HG03439 (cell line): Measurements from ENCODE around the gene ENGASE.

ENCODE experiments used
- ATAC-seq: cut with Tn5 transposase; IDR thresholded peaks from one replicate; pipeline ENCODE4 v1.9.1; 2021; ENCODE audit warnings: mild to moderate bottlenecking, moderate library complexity; ENCODE audit not compliant: unreplicated experiment

ENGASE gene

DNA sequence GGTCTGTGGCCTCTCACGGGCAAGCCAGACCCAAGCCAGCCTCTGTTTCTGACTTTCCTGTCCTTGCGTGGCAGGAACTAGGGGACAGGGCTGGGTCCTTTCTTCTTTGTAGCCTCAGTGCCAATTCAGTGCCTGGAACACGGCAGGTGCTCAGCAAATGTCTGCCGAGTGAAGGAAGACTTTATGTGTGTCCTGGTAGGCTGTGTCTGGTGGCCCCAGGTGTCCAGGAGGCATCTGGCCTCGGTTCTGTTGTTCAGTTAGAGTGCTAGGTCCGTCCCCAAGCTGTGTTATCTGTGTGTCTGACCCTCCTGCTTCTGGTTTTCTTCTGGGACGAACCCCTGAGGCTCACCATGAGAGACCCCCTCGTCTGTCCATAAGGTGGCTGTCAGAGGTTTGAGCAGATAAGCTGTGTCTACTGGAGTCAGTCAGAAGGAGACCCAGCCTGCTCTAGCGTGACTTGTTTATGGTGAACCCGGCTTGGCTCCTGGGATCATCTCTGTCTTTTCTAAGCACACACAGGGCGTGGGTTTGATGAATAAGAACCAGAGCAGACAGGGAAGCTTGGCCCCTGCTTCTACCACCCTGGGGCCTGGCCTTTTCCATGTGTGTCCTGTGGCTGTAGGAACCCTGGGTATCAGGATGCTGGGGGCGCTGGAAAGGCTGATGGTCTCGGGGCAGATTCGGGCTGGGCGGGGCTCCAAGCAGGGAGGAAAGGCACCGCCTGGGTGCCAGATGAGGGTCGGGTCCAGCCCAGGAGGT is 39.3 kb downstream of the ENGASE start:
- ATAC-seq, result no peak

DNA sequence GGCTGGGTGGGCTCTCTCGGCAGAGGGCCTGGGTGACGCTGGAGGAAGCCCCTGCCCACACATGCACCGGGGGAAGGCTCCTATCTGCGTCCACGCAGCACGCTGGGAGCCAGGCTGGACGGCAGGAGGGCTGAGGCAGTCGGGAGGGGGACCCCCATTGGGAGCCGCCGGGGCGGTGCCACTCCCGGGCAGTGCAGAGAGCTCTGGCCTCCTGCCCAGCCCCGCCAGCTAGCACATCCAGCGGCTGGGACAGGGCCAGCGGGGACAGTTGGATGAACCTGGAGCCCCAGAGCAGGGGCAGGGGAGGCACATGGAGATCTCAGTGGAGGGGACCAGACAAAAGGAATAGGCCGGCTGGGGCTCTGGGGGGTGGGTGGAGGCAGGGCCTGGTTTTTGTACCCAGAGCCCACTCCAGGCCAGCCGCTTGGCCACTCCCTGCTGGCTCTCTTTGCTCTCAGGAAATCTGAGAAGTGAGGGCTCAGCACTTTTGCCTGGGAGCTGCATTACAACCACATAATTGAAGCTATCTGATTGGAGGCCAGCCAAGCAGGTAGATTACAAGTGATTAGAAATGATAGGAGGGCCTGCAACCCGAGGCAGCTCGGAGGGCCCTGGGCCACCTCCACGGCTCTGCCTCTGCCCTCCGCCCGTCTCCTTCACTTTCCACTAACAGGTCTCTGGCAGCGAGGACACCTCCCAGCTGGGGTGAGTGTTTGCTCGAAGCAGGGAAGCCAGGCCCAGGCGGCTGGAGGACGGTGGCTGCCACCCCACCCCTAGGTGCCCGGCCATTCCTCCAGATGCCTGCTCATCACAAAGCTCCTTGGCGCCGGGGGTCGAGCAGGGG is 40.1 kb downstream of the ENGASE start:
- ATAC-seq, result no peak

DNA sequence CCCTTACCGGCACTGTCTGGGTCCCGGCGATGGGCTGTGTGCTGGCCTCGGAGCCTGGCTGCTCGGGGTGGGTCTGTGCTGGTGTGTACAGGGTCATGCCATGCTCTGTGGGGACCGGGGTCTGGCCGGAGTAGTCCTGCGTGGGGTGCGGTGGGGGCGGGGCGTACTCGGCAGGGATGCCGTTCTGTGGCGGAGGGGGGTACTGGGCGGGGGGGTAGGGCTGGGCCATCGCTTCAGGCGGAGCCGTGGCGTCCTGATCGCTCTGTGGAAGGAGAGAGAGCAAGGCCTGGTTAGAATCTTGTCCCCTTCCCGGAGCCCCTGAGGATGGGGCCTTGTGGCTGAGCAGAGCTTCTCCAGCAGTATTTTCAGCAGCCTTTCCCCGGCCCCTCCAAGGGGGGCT is 40.9 kb downstream of the ENGASE start:
- ATAC-seq, result no peak

DNA sequence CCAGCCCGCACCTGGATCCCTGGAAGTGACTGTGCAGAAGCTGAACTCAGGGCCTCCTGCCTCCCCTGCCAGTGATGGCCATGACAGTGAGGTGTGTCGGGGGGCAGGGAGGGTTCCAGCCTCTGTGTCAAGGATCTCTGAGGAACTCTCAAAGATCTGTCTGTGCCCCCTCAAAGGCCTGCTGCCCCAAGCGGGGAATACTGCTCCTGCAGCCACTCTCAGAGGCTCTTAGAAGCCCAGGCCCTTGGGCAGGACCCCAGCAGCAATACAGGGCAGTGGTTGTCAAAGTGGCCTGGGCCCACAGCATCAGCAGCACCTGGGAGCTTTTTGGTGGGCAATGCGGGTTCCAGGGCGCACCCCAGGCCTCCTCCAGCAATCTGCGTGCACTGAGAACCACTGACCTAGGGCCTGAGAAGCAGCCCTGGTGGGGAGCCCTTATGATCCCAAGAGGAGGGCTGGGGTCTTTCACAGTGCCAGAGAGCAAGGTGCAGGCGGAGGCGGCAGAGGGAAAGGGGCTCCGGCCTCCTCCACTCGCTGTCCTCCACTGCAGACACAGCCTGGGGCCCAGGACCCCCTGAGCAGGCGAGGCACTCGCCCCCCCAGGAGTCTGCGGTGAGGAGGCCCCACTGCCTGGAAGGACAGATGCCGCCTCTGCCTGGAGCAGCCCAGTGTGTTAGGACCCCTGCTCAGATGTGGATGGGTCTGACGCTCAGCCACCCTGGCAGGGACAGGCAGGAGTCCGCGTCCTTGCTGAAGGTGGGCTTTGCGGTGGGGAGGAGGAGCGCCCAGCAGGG is 42.1 kb downstream of the ENGASE start:
- ATAC-seq, result no peak

DNA sequence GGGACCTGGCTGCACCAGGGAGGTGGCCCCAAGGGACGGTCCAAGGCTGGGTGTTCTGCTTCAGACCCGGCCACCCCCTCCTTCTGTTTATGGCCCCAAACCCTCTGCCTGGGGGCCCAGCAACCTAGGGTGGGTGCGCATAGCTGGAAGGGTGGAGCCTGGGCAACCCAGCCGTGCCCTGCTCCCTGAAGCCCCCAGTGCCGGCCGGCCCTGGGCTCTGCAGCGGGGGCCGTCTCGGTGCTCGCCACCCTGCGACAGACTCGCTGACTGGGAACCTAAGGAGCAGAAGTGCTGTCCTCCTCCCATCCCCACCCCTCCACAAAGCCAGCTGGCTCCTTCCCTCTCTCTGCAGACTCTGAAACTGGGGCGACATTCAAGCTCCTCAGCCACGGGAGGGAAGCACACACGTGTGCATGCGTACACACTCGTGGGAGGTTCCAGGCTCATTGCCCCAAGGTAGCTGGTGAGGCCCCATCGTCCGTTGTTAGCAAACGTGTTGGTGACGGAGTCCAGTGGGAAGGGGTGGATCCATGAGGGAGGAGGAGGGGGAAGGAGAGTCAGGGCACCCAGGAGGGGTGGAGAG is 43.4 kb downstream of the ENGASE start:
- no peak for ATAC-seq

DNA sequence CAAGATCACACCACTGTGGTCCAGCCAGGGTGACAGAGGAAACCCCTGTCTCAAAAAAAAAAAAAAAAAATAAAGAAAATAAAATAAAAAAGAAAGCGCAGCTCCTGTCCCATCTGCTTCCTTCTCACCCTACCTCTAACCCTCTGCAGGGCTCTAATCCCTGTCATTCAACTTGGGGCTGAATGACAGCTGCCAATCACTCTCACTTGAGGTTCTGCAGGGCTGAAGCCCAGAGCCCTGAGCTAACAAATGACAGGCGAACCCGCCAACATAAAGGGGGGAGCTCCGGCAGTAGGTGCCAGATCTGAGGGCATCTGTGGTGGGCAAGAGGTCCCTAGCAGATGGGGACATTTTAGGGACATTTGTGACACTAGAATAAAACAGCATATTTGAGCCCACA is 44.3 kb downstream of the ENGASE start:
- no peak for ATAC-seq

DNA sequence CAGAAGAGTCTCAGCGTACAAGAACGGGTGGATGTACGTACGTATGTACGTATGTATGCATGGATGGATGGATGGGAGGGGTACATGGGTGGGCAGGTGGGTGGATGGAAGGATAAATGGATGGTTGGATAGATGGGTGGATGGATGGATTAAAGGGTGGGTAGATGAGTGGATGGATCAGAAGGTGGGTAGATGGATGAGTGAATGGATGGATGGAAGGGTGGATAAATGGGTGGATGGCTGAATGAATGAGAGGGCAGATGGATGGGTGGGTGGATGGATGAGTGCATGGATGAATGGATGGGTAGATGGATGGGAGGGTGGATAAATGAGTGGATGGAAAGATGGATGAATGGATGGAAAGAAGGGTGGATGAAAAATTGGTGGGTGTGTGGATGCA is 45.6 kb downstream of the ENGASE start:
- ATAC-seq, result no peak

DNA sequence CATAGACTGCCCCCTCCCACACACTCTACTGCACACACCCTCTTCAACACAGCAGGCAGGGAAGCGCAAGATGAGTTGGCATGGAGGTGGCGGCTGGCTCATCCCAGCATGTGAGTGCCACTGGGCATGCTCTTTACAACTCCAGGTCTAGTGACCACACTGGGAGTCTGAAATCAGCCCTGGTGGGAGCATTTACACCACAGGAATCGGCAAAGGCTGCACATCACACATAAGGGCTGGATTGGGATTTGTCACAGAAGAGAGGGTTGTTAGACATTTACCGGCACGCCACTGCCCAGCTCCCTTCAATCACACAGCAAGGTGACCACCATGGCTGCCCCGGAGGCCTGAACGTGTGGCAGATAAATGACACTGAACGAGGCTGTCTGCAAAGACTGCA is 49.4 kb downstream of the ENGASE start:
- no peak for ATAC-seq

DNA sequence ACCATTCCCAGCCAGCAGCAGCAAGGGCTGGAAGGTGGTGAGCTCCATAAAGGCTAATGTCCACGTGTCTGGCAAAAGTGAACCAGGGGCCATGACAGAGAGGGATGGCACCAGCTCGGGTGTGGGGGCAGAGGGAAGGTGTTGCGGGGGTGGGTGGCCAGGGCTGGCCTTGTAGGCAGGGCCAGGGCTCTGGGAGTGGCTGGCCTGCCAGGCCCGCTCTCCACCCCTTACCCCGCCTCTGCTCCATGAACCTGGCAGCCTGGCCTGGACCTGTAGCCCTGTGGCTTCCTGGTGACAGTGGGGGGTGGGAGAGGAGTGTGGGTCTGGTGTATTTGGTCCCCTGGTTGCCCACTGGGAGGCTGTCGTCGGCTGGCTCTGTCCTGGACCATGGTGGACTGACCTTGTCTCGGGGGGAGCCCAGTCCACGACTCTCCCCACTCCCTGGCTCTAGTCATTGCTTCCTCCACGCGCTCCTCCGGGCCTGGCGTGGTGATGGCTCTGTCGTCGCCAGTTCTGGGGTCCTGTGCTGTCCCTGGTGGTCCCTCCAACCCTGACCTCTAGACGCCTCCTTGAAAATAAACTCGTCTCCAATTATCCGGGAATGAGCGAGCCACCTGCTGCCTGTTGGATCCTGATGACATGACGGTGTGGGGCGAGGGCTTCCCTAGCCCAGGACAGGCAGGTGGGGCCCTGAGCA is 50.0 kb downstream of the ENGASE start:
- ATAC-seq, result no peak

DNA sequence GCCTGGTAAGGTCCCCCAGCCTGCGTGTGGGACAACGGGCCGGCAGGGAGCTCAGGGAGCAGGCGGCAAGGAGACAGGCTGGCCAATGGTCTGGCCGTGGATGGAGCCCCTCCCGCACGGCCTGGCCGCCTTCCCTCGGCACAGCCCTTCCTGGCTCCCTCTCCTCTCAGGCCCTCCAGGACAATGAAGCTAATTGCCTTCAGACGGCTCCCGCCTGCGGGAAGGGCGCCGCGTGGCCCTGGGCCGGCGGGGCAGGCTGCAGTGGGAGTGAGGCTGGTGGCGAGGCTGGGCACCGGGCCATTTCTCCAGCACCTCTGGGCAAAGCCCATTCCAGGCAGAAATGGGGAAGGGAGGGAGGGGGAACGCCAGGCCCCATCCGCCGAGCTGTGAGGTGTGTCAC is 50.9 kb downstream of the ENGASE start:
- ATAC-seq, result no peak

DNA sequence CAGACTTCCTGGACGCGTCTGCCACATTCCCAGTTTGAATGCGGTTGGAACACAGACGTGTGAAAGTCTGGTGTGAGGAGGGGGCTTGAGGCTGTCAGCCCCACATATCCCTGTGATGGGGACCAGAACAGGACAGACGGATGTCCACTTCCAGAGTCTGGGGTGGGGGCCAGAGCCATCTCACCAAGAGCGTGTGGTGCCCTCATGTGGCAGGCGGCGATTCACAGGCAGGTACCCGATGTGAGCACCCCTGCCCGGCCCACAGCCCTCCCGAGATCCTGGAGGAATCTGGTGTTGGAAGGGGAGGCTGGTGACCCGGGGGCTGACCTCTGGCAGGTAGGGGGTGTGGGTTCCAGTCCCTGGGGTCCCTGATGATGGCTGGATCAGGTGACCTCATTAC is 51.5 kb downstream of the ENGASE start:
- no peak for ATAC-seq

DNA sequence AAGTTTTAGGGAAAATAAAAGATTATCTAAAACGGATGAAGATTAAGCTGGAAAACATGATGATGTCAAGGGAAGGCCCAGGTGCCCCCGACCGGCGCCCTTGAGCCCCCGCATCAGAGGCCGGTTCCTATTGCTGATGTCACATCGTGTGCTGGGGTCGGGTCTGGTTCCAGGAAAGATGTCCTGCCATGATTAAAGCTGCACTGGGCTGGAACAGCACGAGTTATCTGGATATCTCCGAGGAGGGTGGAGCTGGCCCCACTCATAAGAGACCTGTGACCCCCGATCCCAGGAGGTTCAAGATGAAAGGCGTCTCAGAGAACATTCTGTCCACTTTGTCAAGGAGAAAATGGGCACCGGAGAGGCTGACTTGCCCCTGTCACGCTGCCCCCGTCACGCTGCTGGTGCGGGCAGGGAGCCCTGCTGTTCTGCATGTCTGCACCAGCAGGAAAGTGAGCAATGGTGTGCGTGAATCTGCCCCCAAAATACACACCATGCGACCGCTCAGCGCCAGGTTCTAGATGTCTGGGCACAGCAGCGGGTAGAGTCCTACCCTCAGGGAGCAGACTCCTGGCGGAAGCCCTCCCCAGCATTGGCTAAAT is 53.0 kb downstream of the ENGASE start:
- ATAC-seq, result no peak

DNA sequence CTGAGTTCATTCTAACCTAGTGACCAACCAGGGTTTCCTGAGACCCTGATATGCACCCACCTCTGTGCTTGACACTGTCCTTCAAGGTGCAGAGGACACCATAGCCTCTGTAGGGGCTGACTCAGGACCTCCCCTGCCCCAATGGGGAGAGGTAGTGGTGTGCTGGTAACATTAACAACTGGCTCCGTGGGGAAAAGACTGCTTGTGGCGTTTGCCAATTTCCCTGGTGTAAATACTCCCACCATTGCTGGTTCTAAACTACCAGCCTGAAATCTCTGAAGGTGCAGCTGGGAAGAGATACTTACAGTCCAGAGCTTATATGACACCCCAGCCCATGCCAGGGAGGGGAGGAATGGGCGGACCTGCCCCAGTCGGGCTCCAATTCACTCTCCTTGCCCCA is 54.9 kb downstream of the ENGASE start:
- ATAC-seq, result no peak

DNA sequence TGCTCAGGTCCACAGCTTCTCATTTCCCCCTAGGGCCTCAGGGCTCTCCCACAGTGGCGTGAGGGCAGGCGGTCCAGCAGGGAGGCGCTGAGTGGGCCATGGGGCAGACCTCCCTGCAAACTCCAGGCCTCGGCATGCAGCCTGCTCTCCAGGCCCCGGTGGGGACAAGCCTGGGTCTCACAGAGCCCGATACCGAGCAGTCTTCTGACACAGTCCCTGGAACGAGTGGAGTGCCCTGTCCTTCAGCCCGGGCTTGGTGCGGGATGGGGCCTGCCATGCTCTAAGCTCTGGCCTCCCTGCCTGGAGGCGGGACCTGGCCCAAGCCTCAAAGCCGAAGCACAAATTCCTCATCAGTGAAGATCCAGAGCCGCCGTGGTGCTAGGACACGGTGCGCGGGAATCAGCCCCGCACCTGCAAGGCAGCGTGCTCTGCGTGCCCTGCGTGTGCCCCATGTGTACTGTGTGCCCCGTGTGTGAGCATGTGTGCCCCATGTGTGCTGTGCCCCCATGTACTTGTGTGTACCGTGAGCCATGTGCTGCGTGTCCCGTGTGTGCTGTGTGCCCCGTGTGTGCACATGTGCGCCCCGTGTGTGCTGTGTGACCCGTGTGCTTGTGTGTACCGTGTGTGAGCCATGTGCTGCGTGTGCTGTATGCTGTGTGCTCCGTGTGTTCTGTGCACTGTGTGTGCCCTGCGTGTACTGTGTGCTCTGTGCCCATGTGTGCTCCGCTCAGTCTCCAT is 56.1 kb downstream of the ENGASE start:
- no peak for ATAC-seq

DNA sequence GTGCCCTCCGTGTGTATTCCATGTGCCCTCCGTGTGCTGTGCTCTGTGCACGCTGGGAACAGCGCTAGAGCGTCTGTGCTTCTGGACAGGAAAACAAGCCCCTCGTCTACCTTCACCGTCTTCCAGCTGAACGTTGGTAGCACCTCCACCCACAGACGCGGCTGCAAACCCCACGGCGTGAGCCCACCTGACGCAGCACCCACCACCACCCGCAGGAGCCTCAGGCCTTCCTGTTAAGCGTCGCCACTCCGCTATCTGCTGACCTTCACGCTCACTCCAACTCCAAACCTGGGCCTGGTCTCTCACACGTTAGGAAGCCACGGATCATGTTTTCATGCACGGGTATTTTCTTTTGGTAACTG is 56.6 kb downstream of the ENGASE start:
- no peak for ATAC-seq

DNA sequence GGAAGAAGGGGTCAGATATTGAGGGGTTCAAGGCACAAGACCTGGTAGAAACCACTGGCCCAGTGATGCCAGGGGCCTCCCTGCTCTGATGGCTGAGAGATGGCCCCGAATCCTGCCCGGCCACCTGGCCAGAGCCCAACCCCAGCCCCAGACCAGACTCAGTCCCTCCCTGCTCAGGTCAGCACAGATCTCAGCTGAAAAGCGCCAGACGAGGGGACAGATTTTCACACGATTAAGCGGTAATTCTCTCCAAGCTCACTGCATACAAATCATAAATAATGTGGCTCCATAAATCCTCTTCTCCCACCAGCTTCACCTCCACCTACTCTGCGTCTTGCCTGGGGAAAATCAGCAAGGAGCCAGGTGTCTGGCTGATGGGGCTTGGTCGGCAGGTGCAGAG is 57.1 kb downstream of the ENGASE start:
- no peak for ATAC-seq

DNA sequence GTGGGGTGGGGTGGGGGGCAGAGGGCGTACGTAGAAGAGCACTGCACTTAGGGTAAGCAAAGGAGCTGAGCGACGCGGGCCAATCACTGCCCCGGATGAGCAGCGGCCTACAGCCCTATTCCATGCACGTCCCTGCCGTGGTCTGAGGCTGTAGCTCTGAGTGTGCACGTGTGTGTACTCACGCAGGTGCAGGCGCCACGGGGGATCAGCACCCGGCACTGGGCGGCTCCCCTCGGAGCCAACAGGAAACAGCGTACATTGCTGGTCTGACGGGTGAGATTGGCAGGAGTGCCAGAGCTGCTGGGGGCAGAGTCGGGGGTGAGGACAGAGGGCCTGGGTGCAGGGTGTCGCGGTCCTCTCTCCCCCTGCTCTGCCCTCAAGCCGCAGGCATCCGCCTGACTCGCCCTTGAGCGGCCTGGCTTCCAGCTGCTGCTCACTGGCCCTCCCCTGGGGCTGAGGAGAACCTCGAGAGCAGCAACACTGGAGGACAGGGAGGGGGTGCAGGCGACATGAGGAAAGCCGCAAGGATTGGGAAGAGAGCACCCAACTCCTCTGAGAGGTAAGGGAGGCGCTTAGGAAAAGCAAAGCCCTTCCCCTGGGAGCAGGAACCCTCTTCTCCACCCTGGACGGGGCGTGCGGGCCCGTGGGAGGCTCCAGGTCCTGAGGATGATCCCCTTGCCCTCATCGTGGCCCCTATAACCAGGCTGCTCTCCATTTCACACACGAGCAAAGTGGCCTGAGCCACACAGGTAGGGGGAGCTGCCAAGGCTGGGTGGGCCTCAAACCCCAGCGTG is 57.8 kb downstream of the ENGASE start:
- ATAC-seq, result no peak

DNA sequence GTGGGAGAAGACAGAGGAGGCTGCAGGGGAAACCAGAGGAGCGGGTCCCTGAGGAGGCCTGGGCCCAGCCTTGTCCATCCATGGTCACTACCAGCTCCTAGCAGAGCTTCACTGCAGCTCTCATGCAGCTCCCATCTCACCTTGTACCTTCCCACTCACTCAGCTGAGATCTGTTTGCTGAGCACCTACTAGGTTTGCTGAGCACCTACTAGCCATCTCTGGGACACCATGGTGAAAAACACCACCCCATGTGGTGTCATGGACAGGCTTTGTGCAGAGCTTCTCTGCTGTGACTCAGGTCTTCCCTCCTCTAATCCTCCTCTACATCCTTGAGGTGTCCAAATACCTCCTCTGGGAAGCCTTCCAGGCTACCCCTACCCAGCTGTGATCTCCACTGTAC is 58.6 kb downstream of the ENGASE start:
- ATAC-seq, result no peak

DNA sequence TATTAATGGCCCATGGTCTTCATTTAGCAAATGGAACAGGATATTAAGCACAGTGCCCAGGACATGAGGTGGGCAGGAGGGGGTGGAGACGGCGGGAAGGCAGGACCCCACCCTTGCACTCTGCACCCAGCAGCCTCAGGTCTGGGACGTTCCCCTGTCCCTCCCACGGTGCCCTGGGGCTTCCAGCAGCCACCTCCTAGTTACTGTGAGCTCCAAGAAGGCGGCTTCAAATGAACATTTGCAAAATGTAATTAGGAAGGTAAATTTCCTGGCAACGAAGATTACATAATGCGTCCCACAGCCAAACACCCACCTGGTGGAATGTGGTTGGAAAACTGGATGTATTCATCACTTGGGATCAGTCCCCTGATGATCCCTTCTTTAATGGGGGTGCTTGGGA is 59.4 kb downstream of the ENGASE start:
- no peak for ATAC-seq
